K562 (cell line): Measurements from ENCODE around the gene UNC5B. TPM values are rescaled to one million over a fixed set of nuclear protein-coding genes. Genes with fewer than 3 reads are reported as not detected.

Experiments
- ATAC-seq: fragments of 200-7000 bp; cut with Tn5 transposase; 3 replicates; pipeline ENCODE4 v1.9.1; 2020; ENCODE audit warnings: moderate library complexity
- BruUV-seq: library from RNA; stranded (reverse); fragments of 400-500 nt; replicated peaks from 2 replicates; lab custom pipeline; 2021; lab: Mats Ljungman, UMichigan
- CTCF ChIA-PET: fragments of 300-600 bp; formaldehyde crosslinking; extraction: SDS; loops from one replicate; lab custom pipeline; 2021; ENCODE audit warnings: low intra/inter-chr PET ratio; lab: Yijun Ruan, JAX
- POLR2A ChIA-PET: fragments of 300-600, 350-650 bp; sonication (Branson Sonifier 250); formaldehyde crosslinking; extraction: SDS; loops from one replicate; lab custom pipeline; 2021; ENCODE audit warnings: antibody characterized with exemption, inconsistent platforms; lab: Yijun Ruan, JAX
- DNase-seq, 4 experiments: peaks; one replicate each; pipeline versions ENCODE4 v3.0.0 to v3.0.0-alpha.2; 2011 to 2018; ENCODE audit warnings: low spot score in 3 of 4, mixed read lengths in 3 of 4; ENCODE audit errors: extremely low read depth in 1 of 4
- FAIRE-seq: peaks from 2 replicates; lab custom pipeline; 2011; peaks lifted over from hg19 to GRCh38; lab: Jason Lieb, UNC
- H2AFZ ChIP-seq: 2 replicates; pipeline ENCODE4 v1.6.0; 2011; ENCODE audit warnings: low read depth, low read length, control low read depth, inconsistent platforms
- H3K27ac ChIP-seq: fragments of 200-600 bp; 3 replicates; pipeline ENCODE4 v1.8.0; 2011; ENCODE audit warnings: low read depth, mild to moderate bottlenecking, control low read depth, inconsistent platforms, low read length, moderate library complexity, mixed read lengths; ENCODE audit errors: extremely low read depth
- H3K27me3 ChIP-seq, 2 experiments: fragments of 300-600 bp in 1 of 2; 2 replicates in 1 of 2; 3 replicates in 1 of 2; pipeline versions ENCODE4 v1.6.0 to v1.8.0; 2011; ENCODE audit warnings: inconsistent platforms in 2 of 2, low read length in 2 of 2, mild to moderate bottlenecking in 1 of 2, mixed read lengths in 1 of 2, moderate library complexity in 1 of 2; ENCODE audit not compliant: control insufficient read depth in 2 of 2, insufficient read depth in 2 of 2
- H3K36me3 ChIP-seq: fragments of 300-600 bp; 3 replicates; pipeline ENCODE4 v1.8.0; 2011; ENCODE audit warnings: mild to moderate bottlenecking, low read length, inconsistent platforms; ENCODE audit not compliant: control insufficient read depth, insufficient read depth
- H3K4me1 ChIP-seq, 2 experiments: fragments of 200-600 bp in 1 of 2; replicated peaks in 1 of 2; 2 replicates in 1 of 2; 3 replicates in 1 of 2; pipeline versions ENCODE4 v1.5.1 to v1.8.0; 2011; ENCODE audit warnings: inconsistent platforms in 2 of 2, low read length in 2 of 2, mild to moderate bottlenecking in 1 of 2, mixed read lengths in 1 of 2, moderate library complexity in 1 of 2; ENCODE audit not compliant: control insufficient read depth in 2 of 2, insufficient read depth in 2 of 2
- H3K4me2 ChIP-seq: 2 replicates; pipeline ENCODE4 v1.6.1; 2011; ENCODE audit warnings: low read length, control low read depth, inconsistent platforms, mixed read lengths; ENCODE audit not compliant: insufficient read depth
- H3K4me3 ChIP-seq: fragments of 200-600 bp; sonication (generic), shearing (Covaris generic); 2 replicates; pipeline ENCODE4 v1.5.1; 2016; ENCODE audit warnings: control low read depth, inconsistent platforms
- H3K79me2 ChIP-seq: fragments of 200-600 bp; 3 replicates; pipeline ENCODE4 v1.8.0; 2011; ENCODE audit warnings: low read length, inconsistent platforms; ENCODE audit not compliant: control insufficient read depth, insufficient read depth
- H3K9ac ChIP-seq, 2 experiments: 2 replicates each; pipeline versions ENCODE4 v1.6.0 to v1.6.1; 2011; ENCODE audit warnings: low read depth in 2 of 2, low read length in 2 of 2, control low read depth in 1 of 2, inconsistent platforms in 1 of 2, mild to moderate bottlenecking in 1 of 2, mixed read lengths in 1 of 2; ENCODE audit not compliant: insufficient read depth in 1 of 2
- H3K9me1 ChIP-seq: one replicate; pipeline ENCODE4 v1.6.0; 2011; ENCODE audit warnings: inconsistent platforms, mild to moderate bottlenecking, low read length, moderate library complexity; ENCODE audit not compliant: control insufficient read depth, insufficient read depth
- H3K9me3 ChIP-seq: replicated peaks from 2 replicates; pipeline ENCODE4 v1.5.1; 2011; ENCODE audit warnings: low read depth, low read length, inconsistent platforms; ENCODE audit not compliant: control insufficient read depth, insufficient read depth
- H4K20me1 ChIP-seq: replicated peaks from 2 replicates; pipeline ENCODE4 v1.6.1; 2011; ENCODE audit warnings: low read length, inconsistent platforms, mixed read lengths; ENCODE audit not compliant: control insufficient read depth, insufficient read depth
- C11orf30 ChIP-seq: fragments of 450-650 bp; IDR thresholded peaks from 2 replicates; pipeline ENCODE4 v1.6.1; 2016; ENCODE audit warnings: low read depth, mild to moderate bottlenecking
- CHD2 ChIP-seq: IDR thresholded peaks from 2 replicates; pipeline ENCODE4 v1.6.1; 2011; ENCODE audit warnings: low read depth, low read length
- MAFF ChIP-seq: IDR thresholded peaks from 2 replicates; pipeline ENCODE4 v1.6.1; 2012; ENCODE audit warnings: low read length, improper control_type of control experiment
- MAFG ChIP-seq: fragments of 450-650 bp; conservative IDR thresholded peaks from 2 replicates; pipeline ENCODE4 v1.6.1; 2016; ENCODE audit warnings: missing genetic modification characterization, missing compliant biosample characterization
- MAFK ChIP-seq: IDR thresholded peaks from 2 replicates; pipeline ENCODE4 v1.6.1; 2011; ENCODE audit warnings: low read length, improper control_type of control experiment
- TAF9B ChIP-seq: fragments of 450-650 bp; IDR thresholded peaks from 2 replicates; pipeline ENCODE4 v1.6.1; 2018; ENCODE audit warnings: mild to moderate bottlenecking; ENCODE audit not compliant: partially characterized antibody
- ZNF316 ChIP-seq: fragments of 450-650 bp; IDR thresholded peaks from 2 replicates; pipeline ENCODE4 v1.6.1; 2016
- ZNF740 ChIP-seq, 3 experiments: fragments of 200-800 bp in 1 of 3; sonication (Bioruptor generic) in 1 of 3; sonication (generic) in 1 of 3; formaldehyde crosslinking in 1 of 3; IDR thresholded peaks; 2 replicates each; pipeline versions ENCODE4 v1.6.1 to v1.8.0; 2016 to 2022; ENCODE audit warnings: mild to moderate bottlenecking in 2 of 3, missing compliant biosample characterization in 2 of 3, missing genetic modification characterization in 2 of 3, missing genetic modification reagents in 1 of 3
- WGBS: fragments of 100-300 bp; shearing (Covaris generic); methylation state at CpG from one replicate; pipeline ENCODE4 v1.1.6; 2016; ENCODE audit warnings: low coverage, mixed read lengths; ENCODE audit not compliant: insufficient coverage; ENCODE audit errors: missing lambda C conversion rate; 5-methylcytosine and 5-hydroxymethylcytosine counted together
- in situ Hi-C: fragments of 300-500 bp; cut with MboI; formaldehyde crosslinking; loops from 4 replicates; pipeline ENCODE4 v1.15.0; 2018; ENCODE audit warnings: inconsistent platforms, mixed read lengths
- intact Hi-C: fragments of 100-400 bp; cut with micrococcal nuclease; formaldehyde crosslinking; loops from 2 replicates; pipeline ENCODE4 v1.14.2; 2022
- polyA plus RNA-seq, 8 experiments: library from polyadenylated mRNA; depleted of rRNA in 4 of 8; stranded (reverse) in 5 of 8; unstranded in 3 of 8; fragments of >200 nt; fragmentation: Nextera tagmentation in 2 of 8; fragmentation: Illumina TruSeq in 1 of 8; extraction: Ambion mirVana in 2 of 8; extraction: Trizol in 1 of 8; gene quantifications; 2 replicates each; pipeline versions ENCODE4 v1.2.1 to v1.2.3, GENCODE V29; 2011 to 2014; ENCODE audit warnings: inconsistent platforms in 1 of 8, missing spikeins in 1 of 8
- total RNA-seq, 7 experiments: library from RNA; depleted of rRNA in 6 of 7; stranded (reverse); fragments of >200 nt in 6 of 7; fragmentation: Illumina TruSeq in 2 of 7; extraction: Trizol in 2 of 7; gene quantifications; 2 replicates each; pipeline versions ENCODE4 v1.2.1 to v1.2.3, GENCODE V29; 2011 to 2021; ENCODE audit warnings: low replicate concordance in 1 of 7

Gene UNC5B
- total and polyA plus RNA-seq, 9 of the 15 experiments (the other 6 are each of a cell fraction or from before 2014, with no cell fraction given): 0.10 to 8.4 (median 2.1) TPM

- H3K4me2 ChIP-seq: no peak overlapping the region
- H2AFZ ChIP-seq: no peak overlapping the region
- BruUV-seq: no TSS peak
- FAIRE-seq: peak; percentile 44
- POLR2A ChIA-PET: no interaction called here
- H3K4me1 ChIP-seq: peaks cover 4 to 7% of the 10 kb centered on the region in 2 experiments; a peak in 3 of 5 replicates
- 2% methylated on average over 2 of the region's 2 CpGs for WGBS
- in situ Hi-C loops: no loop called here
- intact Hi-C loops: loop anchor here (10.0 kb wide), 1 partner anchor 660 kb away; no protein-coding TSS in a partner anchor
- no peaks in the 10 kb centered on the region for H3K79me2 ChIP-seq
- no peaks in the 10 kb centered on the region for H3K9me1 ChIP-seq
- no peak for ATAC-seq
- TF ChIP-seq TAF9B: no peak
- no peak for TF ChIP-seq CHD2
- TF ChIP-seq MAFK: peak; percentile 34; the same call in 1 of the 2 replicates
- peak; percentile 84 for TF ChIP-seq ZNF316
- peak; percentile 50; the same call in 1 of the 2 replicates for TF ChIP-seq MAFF
- no peak for TF ChIP-seq ZNF740 (CRISPR knock-in tag; IDR thresholded peaks at IDR 0.05)
- TF ChIP-seq ZNF740 (tag; IDR thresholded peaks at IDR 0.05): no peak
- TF ChIP-seq MAFG (tag): peak; percentile 77
- peak; percentile 83 for TF ChIP-seq C11orf30
- no peaks in the 10 kb centered on the region for H3K9me3 ChIP-seq
- H3K27me3 ChIP-seq: peaks cover 17 to 23% of the 10 kb centered on the region in 2 experiments; a peak in 4 of 5 replicates
- H4K20me1 ChIP-seq: no peaks in the 10 kb centered on the region
- H3K27ac ChIP-seq: no peak overlapping the region
- CTCF ChIA-PET: no interaction called here
- no peaks in the 10 kb centered on the region for H3K36me3 ChIP-seq
- no peak overlapping the region for H3K4me3 ChIP-seq
- DNase-seq: no peak
- no peak overlapping the region for H3K9ac ChIP-seq
Measured at GRCh38 chr10:71204746-71205145, 7.6 kb upstream of the UNC5B start.
